Measurements from ENCODE around the gene EFCAB5.
"Not testable (repeated sequence)": the region's sequence is repeated elsewhere in the genome, so short reads cannot be mapped to it uniquely, and the experiment has no call there.

Gene EFCAB5

DNA sequence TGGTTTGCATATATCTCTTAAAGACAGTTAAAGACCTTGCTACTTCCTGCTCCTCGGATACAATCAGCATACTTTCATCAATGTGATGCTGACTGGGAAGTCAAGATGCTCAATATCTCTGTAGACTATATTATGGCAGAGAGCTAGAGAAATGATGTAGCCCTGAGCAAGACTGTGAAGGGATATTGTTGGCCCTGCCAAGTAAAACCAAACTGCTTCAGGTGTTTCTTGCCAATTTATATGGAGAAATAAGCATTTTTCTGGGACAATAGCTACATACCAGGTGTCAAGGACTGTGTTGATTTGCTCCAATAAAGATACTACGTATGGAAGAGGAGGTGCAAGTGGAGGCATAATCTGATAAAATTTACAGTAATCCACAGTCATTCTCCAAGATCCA, 4.7 kb upstream of the EFCAB5 start:
- no peak for DNase-seq

- DNase-seq: no peak
Observed at GRCh38 chr17:29945281-29945680, 3.8 kb downstream of the EFCAB5 start.

DNA sequence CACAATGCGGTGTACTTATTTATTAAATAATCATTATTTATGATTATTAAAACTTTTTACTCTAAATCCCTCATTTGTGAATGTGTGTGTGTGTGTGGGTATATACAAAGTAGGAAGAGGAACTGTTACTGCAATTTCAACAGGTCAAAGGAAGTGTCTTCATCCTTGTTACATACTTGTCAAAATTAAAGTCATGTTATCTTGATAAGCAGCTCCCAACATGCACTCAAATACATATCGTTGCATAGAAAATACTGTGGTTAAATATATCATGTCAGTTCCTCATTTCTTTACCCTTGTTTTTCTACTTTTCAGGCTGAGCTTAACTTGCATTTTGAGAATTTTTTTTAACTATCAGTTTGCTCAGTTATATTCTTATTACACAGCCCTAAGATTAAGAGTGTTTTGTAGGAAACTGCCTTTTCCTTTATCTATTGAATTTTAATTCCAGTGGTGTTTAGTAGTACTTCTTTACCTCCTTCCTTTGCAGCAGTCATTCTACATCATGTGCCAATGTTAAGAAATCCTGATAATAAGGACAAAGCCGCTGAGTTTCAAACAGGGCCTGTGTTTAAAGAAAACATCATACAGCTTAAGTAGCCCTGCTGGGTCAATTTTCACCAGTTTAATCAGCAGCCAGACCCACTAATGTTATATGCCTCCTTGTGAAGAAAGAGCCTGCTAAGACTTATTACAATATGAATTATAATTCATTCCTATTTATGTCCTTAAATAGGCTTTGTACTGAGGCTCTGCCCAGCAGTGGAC, 7.2 kb downstream of the EFCAB5 start:
- no peak for DNase-seq

DNA sequence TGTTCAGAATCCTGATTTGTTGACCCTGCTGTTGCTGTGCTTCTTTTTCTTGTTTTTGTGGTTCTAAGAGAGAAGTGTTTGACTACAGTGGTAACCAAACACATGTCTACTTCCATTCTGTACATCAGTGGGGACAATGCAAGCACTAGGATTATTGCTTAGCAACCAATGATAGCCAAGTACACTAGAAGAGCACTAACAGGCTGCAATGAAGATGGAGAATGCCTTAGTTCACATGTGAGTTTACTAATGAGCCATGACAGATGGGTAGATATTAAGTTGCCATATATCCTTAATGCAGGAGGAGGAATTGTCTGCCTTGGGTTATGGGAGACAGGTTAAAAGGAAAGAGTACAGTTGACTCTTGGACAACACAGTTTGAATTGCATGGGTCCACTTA, 8.3 kb downstream of the EFCAB5 start:
- no peak for DNase-seq

- DNase-seq: no peak
Observed at GRCh38 chr17:29954405-29954804, 13.0 kb downstream of the EFCAB5 start.

GRCh38 chr17:29956225-29956624, 14.8 kb downstream of the EFCAB5 start:
- no peak for DNase-seq

DNA sequence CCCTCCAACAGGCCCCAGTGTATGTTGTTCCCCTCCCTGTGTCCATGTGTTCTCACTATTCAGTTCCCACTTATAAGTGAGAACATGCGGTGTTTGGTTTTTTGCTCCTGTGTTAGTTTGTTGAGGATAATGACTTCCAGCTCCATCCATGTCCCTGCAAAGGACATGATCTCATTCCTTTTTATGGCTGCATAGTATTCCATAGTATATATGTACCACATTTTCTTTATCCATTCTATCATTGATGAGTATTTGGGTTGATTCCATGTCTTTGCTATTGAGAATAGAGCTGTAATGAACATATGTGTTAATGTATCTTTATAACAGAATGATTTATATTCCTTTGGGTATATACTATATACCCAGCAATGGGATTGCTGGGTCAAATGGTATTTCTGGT, 16.1 kb downstream of the EFCAB5 start:
- not testable (repeated sequence) for DNase-seq

GRCh38 chr17:29958947-29959657, 17.7 kb downstream of the EFCAB5 start:
- DNase-seq: no peak

- no peak for DNase-seq
Observed at GRCh38 chr17:29959658-29960337, 18.4 kb downstream of the EFCAB5 start.

GRCh38 chr17:29962656-29963055, 21.2 kb downstream of the EFCAB5 start:
- DNase-seq: no peak

DNA sequence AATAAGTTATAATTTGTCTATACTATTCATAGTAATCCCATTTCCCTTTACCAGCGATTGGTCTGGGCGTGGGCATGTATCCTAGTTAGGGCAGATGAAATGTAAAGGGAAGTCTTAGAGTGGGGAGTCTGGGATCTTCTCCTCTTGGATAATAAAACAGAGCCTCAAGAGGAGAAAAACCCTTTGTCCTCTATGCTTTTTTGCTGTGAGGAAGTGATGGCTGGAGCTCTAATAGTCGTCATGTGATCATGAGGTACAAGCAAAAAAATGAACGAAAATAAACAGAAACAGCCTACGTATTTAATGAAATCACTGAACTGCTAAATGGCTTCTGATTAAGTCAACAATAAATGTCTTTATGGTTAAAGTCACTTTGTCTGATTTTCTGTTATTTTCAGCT, 26.8 kb downstream of the EFCAB5 start:
- no peak for DNase-seq

DNA sequence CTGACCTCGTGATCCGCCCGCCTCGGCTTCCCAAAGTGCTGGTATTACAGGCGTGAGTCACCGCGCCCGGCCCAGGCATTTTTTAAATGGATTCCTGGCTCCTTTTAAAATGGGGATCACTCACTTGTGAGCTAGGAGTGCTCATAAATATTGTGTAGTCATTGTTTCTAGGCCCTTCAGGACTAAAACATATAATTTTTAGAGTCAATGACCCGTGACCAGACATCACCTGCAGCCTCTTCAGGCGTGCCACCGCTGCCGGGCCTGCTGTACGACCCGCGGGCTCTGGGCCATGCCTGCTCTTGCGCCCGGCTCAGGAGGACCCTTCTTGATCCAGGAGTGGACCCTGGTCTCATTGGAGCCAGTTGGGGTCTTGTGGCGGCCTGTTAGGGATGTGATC, 30.8 kb downstream of the EFCAB5 start:
- no peak for DNase-seq

DNA sequence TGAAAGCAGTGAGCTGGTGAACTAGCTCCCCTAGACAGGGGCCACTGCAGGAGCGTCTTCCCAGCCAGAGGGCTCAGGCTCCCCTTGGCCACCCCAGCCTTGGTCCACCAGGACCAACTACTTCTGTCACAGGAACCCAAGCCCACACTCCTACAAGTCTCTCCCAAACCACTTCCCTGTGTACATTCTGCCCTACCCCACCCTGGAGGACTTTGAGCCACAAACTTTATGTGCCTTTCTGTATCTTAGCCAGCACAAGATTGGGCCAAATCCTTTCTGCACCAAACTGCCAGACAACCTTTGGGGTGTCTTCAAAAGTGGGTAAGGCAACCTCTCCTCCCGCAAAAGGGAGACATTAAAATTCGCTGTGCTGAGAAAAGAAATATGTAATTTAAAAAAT, 31.6 kb downstream of the EFCAB5 start:
- DNase-seq: no peak

DNA sequence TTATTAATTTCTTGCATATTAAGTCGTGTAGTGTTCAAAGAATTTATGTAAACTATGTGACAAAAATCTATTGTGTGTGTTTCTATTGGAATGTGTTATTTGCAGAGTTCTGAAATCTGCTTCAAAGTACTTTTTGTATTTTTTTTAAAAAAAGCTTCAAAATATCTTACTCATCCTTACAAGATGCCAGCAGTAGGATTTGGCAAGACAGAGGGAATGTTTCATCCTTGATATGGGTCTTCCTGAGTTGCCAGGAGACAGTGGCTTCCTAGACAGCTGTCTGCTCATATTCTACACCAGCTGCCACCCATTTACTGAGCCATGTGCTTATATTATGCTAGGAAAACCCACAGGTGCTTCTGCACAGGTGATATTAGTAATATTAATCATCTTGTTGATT, 36.4 kb downstream of the EFCAB5 start:
- DNase-seq: no peak

DNA sequence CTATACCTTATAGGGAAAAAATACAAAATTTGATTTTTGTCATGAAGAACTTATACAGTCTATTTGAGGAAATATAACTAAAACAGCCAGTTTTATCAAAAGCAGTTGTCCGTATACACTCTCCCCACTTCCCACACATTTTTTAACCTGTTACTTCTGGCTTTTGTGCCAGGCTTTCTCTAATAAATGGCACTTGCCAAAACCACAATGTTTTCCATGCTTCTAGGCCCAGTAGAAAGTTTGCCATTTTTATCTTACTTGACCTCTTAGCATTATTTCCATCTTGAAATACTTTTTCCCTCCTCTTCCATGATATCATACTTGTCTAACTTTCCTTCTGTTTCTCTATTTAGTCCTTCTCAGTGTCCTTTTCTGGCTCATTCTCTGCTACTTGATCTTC, 38.8 kb downstream of the EFCAB5 start:
- no peak for DNase-seq

GRCh38 chr17:29982991-29983653, 41.7 kb downstream of the EFCAB5 start:
- no peak for DNase-seq

- no peak for DNase-seq
Observed at GRCh38 chr17:29996458-29996857, 55.0 kb downstream of the EFCAB5 start.

DNA sequence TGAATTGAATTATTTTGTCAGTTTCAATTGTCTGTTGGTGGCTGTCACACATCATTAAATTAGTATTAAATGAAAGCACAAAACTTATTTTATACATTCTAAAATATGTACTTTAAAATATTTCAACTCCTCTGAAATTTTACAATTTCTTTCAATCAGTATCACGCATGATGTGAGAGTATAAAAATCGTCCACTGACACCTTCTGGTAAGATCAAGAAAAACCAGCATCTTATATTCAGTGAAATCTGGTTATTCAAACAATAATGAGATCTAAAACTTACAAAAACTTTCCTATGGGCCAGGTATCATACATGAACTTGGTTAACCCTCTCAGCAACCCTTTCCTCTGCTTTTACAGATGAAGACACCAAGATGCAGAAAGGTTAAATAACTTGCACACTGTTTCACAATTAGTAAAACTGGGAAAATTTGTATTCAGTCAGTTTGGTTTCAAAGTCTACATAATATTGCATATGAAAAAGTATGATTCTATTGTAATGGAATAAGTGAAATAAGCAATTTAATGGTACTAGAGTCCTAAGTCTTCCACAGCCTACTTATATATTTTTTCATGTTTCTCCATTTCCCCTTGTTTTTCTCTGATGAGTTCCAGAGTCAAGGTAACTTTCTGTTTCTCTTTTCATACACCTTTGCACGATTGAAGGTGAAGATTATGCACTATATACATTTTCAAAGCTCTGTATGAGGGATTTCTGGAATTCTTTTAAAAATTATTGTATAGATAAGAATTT, 58.7 kb downstream of the EFCAB5 start:
- no peak for DNase-seq

DNA sequence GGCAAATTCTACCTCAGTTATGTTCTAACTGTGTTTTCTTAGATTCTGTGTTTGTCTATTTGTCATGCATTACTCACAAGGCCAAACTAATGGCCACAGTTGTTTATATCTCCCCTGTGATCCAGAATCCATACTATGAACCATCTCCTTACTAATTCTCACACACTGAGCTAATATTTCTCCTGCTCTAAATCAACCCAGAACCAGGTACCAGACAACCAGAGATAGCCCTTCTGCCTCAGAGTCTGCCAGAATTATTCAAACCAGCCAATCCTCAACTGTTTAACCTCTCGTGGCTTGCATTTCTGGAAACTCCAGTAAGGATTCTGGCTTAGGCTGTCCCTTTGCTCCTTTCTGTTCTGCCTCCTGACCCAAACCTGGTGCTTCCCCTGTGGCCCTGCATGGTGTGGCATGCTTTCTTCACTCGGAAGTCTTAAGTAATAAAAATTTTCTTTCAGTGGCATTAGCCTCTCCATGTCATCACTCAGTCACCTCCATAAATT, 59.4 kb downstream of the EFCAB5 start:
- no peak for DNase-seq

DNA sequence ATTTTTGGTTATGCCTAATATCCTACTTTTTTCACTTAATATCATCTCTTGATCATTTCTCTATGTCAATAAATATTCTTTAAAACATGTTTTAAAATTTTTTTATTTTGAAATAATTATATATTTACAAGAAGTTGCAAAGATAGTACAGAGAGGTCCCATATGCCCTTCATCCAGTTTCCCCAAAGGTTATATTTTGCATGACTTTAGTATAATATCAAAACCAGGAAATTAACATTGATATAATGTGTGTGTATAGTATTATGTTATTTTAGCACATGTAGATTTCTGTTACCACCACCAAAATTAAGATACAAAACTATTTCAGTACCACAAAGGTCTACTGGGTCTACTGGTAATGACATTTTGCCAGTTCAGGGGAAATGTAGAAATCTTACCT, 60.7 kb downstream of the EFCAB5 start:
- no peak for DNase-seq

GRCh38 chr17:30005709-30006320, 64.4 kb downstream of the EFCAB5 start:
- no peak for DNase-seq

GRCh38 chr17:30011934-30012333, 70.5 kb downstream of the EFCAB5 start:
- DNase-seq: not testable (repeated sequence)

Data from activated effector memory CD4-positive, alpha-beta T cell treated with anti-CD3 and anti-CD28 coated beads, Interleukin-2, amount 50 U/mL, for 16 hours (primary cell).